Right lobe of liver (tissue), 4 donors: ENCODE results near the gene SMIM27.

Source experiments
- CTCF ChIP-seq, 4 donors: fragments of 200-600 bp in 3 of 4; fragments of 450-650 bp in 1 of 4; IDR thresholded peaks; one replicate each; pipeline versions ENCODE4 v1.5.1 to v1.8.0; 2016 to 2022; ENCODE audit warnings: antibody characterized with exemption in 4 of 4, mild to moderate bottlenecking in 2 of 4
- POLR2A ChIP-seq: fragments of 450-650 bp; IDR thresholded peaks from one replicate; pipeline ENCODE4 v1.6.1; 2017; ENCODE audit warnings: antibody characterized with exemption, mild to moderate bottlenecking
- donor health status: DM: no; HTN: no; CAD: no.
- donor health status: DM: no; HTN: no; CAD: no.
- donor health status: DM: no; HTN: yes; CAD: no.

GRCh38 chr9:32518276-32518675, 33.9 kb upstream of the SMIM27 start:
- no peak for TF ChIP-seq CTCF (IDR thresholded peaks at IDR 0.05)
- no peak for TF ChIP-seq POLR2A
